ENCODE results near the gene UBE2Q1.
A peak's percentile ranks its signal among the peaks of the same experiment; 100 is the strongest.
"Not testable (repeated sequence)": the region's sequence is repeated elsewhere in the genome, so short reads cannot be mapped to it uniquely, and the experiment has no call there.

Gene UBE2Q1

GRCh38 chr1:154549202-154549770, 9.2 kb downstream of the UBE2Q1 start:
- no peak for DNase-seq

- DNase-seq: no peak
Measured at GRCh38 chr1:154548028-154548427, 10.4 kb downstream of the UBE2Q1 start.

DNA sequence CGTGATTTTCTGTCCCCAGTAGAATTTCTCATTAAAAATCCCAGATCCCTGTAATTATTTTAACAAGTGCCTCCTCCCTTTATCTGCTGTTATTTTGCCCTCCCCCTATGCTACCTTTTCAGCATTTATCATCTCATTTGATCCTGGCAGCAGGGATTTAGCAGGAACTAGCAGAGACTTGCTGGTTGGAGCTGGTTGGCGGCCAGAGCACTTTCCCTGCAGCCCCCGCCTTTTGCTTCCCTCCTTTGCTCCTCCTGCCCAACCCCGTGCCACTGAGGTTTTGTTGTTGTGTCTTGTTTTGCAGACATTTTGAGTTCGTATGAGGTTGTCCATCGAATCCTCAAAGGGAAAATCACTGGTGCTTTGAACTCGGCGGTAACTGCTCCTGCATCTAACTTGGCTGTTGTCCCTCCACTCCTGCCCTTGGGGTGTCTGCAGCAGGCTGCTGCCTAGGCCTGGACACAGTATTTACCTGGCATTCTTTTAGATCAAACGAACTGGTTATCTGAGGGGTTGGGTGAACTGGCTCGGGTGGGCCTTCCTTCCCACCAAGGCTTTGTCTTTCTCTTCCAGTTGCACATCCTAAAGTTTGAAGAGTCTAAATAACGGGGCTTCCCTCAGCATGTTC, 11.2 kb downstream of the UBE2Q1 start:
- DNase-seq: no peak

DNA sequence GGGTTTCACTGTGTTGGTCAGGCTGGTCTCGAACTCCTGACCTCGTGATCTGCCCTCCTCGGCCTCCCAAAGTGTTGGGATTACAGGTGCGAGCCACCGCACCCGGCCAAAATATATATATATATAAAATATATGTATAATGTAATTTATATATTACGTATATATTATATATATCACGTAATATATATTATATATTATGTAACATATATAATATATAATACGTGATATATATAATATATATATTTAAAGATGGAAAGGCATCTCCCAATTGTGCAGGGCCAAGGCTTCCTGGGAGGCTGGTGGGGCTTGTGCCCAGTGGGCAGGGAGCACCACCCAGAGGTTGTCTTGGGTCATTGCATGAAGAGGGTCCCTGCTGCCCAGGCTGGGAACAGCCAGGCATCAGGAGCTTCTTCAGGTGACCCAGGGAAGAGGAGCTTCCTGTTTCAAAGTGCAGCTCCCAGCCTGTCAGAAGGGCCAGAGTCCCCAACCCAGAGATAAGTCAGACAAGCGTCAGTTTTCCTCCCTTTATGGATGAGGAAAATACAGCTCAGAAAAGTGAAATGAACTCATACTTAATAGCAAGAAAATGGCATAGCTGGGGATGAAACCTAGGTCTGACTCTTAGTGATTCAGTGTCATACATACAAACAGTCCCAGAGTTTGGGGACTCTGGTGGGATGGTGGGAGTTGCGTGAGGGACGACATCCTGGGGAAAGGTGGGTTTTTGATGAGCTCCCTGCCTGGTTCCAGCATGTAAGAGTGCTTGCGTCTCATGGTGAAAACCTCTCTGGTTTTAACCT, 12.0 kb downstream of the UBE2Q1 start:
- peak; percentile 60 for DNase-seq

- DNase-seq: no peak
Measured at GRCh38 chr1:154541231-154541630, 17.2 kb downstream of the UBE2Q1 start.

DNA sequence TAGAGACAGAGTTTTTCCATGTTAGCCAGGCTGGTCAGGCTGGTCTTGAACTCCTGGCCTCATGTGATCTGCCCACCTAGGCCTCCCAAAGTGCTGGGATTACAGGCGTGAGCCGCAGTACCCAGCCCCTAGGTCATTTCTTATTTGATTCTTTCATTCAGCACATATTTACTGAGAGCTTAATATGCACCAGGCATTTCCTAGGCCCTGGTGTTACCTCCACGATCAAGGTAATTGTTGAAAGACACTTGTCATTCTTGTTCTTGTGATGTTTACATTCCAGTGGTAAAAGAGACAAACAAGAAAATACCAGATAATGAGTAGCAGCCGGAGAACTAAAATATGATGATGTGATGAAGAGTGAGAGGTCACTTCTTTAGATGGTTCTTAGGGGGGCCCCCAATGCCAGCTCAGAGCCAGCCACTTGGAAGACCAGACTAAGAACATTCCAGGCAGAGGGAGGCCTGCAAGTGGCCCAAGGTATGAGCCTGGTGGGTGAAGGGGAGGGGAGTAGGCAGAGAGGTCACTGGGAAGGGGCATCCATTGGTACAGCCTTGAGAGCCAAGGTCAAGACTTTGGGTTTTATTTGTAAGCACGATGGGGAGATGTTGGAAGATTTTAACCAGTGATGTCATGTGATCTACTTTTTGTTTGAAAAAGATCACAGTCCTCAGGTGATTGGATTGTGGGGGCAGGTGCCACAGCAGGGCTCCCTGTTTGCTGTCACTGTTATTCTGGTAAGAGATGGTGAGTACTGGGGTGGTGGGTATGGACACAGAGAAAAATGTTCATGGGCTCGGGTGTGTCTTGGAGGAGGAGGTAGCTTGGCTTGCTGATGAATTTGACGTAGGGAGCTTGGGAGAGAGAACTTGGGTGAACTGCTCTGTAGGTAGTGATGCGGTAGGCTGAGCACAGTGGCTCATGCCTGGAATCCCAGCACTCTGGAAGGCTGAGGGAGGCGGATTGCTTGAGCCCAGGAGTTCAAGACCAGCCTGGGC, 18.7 kb downstream of the UBE2Q1 start:
- no peak for DNase-seq

DNA sequence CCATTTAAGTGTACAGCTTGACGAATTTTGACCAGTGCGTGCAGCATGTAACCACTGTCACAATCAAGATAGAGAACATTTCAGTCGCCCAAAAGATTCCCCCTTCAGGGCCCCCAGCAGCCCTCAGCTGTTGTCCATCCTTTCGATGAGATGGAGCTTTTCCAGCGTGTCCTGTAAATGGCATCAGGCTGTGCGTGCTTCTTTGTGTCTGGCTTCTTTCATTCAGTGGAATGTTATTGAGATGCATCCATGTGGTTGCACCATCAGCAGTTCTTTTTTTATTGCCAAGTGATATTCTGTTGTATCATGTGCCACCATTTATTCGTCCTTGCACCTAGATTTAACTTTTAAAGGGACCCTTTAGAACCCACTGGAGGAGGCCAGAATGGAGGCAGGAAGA, 21.9 kb downstream of the UBE2Q1 start:
- DNase-seq: no peak

- peak; percentile 56 for DNase-seq
Measured at GRCh38 chr1:154533952-154534844, 24.3 kb downstream of the UBE2Q1 start.

- DNase-seq: not testable (repeated sequence)
Measured at GRCh38 chr1:154531950-154532349, 26.5 kb downstream of the UBE2Q1 start.

- no peak for DNase-seq
Measured at GRCh38 chr1:154529308-154529707, 29.2 kb downstream of the UBE2Q1 start.

DNA sequence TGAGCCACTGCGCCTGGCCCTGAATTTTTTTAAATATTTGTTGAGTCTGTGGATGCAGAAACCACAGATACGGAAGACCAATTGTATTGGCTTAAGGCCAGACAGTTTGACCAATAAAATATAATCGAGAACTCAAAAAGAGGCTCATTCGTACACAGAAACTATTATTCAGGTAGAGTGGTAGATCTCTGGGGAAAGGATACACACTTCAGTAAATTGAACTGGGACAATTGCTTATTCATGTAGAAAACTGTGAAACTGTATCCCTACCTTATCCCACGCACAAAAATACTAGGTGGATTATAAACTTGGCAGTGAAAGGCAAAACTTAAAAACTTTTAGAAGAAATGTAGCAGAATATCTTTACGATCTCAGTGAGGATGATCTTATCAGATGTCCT, 31.3 kb downstream of the UBE2Q1 start:
- no peak for DNase-seq

- DNase-seq: no peak
Measured at GRCh38 chr1:154524881-154525280, 33.6 kb downstream of the UBE2Q1 start.

DNA sequence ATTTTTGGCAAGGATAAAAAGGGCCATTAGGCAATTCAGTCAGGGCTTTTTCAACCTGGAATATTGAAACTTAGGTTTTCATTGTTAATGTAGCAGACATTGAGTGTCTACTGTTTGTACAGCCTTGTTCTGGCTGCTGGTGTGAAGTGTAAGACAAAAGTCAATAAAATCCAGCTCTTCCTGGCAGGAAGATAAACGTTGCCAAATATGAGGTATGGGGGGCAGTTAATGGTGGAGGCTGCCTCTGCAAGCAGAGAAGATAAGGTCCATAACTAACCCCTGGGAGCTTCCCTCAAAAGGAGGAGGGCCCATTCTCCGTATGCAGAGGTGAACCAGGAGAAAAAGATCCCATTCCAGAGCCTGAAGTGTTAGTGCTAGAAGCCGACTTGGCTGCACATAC, 36.8 kb downstream of the UBE2Q1 start:
- DNase-seq: no peak

- DNase-seq: no peak
Measured at GRCh38 chr1:154520333-154520732, 38.1 kb downstream of the UBE2Q1 start.

GRCh38 chr1:154519591-154519991, 38.9 kb downstream of the UBE2Q1 start:
- DNase-seq: no peak

DNA sequence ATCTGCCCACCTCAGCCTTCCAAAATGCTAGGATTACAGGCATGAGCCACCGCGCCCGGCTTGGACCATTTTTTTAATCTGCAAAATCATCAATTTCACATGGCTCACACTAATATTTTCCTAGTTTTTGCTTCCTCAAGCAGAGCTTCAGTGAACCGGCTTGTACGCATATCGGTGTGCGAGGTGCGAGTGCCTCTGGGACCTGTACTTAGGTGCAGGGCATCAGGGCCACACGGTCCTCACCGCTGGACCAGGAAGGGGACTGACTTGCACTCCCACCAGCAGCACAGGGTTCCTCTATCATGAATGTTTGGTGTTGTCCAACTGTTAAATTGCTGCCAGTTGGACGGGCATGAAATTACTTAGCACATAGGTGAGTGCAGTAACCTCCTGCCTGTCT, 40.8 kb downstream of the UBE2Q1 start:
- no peak for DNase-seq

DNA sequence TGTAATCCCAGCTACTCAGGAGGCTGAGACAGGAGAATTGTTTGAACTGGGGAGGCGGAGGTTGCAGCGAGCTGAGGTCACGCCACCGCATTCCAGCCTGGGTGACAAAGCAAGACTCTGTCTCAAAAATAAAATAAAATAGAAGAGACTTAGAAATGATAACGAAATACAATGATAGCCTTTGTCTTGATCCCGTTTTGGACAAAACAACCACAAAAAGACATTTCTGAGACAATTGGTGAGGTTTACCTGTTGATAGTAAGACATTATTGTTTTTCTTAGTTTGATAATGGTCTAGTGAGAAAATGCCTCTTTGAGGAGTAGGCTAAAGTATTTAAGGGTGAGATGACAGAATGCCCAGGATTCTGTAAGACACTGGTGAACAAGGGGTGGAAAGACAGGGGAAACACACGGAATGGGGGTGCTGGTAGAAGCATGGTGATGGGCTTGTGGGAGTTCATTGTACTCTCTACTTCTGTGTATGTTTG, 44.4 kb downstream of the UBE2Q1 start:
- DNase-seq: no peak

GRCh38 chr1:154512760-154513159, 45.7 kb downstream of the UBE2Q1 start:
- DNase-seq: no peak

GRCh38 chr1:154503898-154504297, 54.6 kb downstream of the UBE2Q1 start:
- DNase-seq: no peak

DNA sequence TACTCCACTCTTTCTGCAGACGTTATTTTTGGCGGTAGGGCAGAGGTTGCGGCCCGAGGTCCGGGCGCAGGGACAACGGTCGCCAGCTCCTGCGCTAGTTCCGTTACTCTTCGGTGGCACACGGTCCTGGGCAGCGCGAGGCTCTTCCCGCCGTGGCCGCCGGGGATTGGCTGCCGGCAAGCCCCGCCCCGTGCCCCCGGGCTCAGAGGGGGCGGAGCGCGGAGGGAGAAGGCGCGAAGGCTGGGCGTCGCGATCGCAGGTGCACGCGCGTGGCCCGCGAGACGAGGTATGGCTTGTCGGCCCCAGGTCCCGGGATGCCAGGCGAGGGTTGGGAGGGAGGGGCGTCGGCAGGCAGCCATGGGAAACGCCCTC, 55.7 kb downstream of the UBE2Q1 start:
- no peak for DNase-seq

- no peak for DNase-seq
Measured at GRCh38 chr1:154502066-154502743, 56.3 kb downstream of the UBE2Q1 start, which contains the start of the genes SHE and TDRD10. Gene SHE (minus strand): TSS chr1:154502412. CDS start chr1:154502026, 386 bp downstream. Gene TDRD10 (plus strand): TSS chr1:154502219. CDS start chr1:154506904, 4,685 bp downstream.

Data from COR-L47 (cell line).